GM23338 (cell line): Measurements from ENCODE around the gene IPPK. TPM values are rescaled to one million over a fixed set of nuclear protein-coding genes. Genes with fewer than 3 reads are reported as not detected.

ENCODE experiments used
- ATAC-seq: fragments of 200-7000 bp; cut with Tn5 transposase; 3 replicates; pipeline ENCODE4 v1.9.1; 2020
- DNase-seq: peaks from one replicate; pipeline ENCODE4 v3.0.0-alpha.2; 2015; ENCODE audit warnings: low spot score
- H2AFZ ChIP-seq: fragments of 200-600 bp; sonication (generic); 2 replicates; pipeline ENCODE4 v1.8.0; 2016; ENCODE audit warnings: antibody characterized with exemption, mild to moderate bottlenecking, moderate library complexity
- H3F3A ChIP-seq: fragments of 200-600 bp; sonication (generic); replicated peaks from 2 replicates; pipeline ENCODE4 v1.8.0; 2017; ENCODE audit warnings: antibody characterized with exemption, mixed run types, low read depth
- H3K27ac ChIP-seq: fragments of 200-600 bp; sonication (generic); 2 replicates; pipeline ENCODE4 v1.6.1; 2016; ENCODE audit warnings: low read depth
- H3K27me3 ChIP-seq: fragments of 200-600 bp; sonication (generic); 2 replicates; pipeline ENCODE4 v1.8.0; 2016; ENCODE audit warnings: mild to moderate bottlenecking, mixed run types, moderate library complexity; ENCODE audit not compliant: insufficient read depth
- H3K36me3 ChIP-seq: fragments of 200-600 bp; sonication (generic); 2 replicates; pipeline ENCODE4 v1.8.0; 2016; ENCODE audit warnings: mild to moderate bottlenecking; ENCODE audit not compliant: insufficient read depth
- H3K4me1 ChIP-seq: fragments of 200-600 bp; sonication (generic); 2 replicates; pipeline ENCODE4 v1.8.0; 2016; ENCODE audit warnings: mild to moderate bottlenecking, moderate library complexity; ENCODE audit not compliant: insufficient read depth
- H3K4me2 ChIP-seq: fragments of 200-600 bp; sonication (generic); 2 replicates; pipeline ENCODE4 v1.7.1; 2017; ENCODE audit warnings: mixed run types
- H3K4me3 ChIP-seq: fragments of 200-600 bp; sonication (generic); 2 replicates; pipeline ENCODE4 v1.6.1; 2016; ENCODE audit warnings: mixed run types
- H3K79me2 ChIP-seq: fragments of 200-600 bp; sonication (generic); replicated peaks from 2 replicates; pipeline ENCODE4 v1.8.0; 2017; ENCODE audit warnings: mild to moderate bottlenecking; ENCODE audit not compliant: insufficient read depth
- H3K9me2 ChIP-seq: fragments of 200-600 bp; sonication (generic); 2 replicates; pipeline ENCODE4 v1.8.0; 2017; ENCODE audit not compliant: insufficient read depth
- H4K20me1 ChIP-seq: fragments of 200-600 bp; sonication (generic); replicated peaks from 2 replicates; pipeline ENCODE4 v1.8.0; 2017; ENCODE audit warnings: mild to moderate bottlenecking; ENCODE audit not compliant: insufficient read depth
- H3K27ac Mint-ChIP-seq: 2 replicates; pipeline ENCODE4 v1.8.0; 2020; ENCODE audit warnings: inconsistent platforms, mild to moderate bottlenecking, moderate library complexity, mixed read lengths
- H3K27me3 Mint-ChIP-seq: 3 replicates; pipeline ENCODE4 v1.8.0; 2022; ENCODE audit warnings: low read depth, mild to moderate bottlenecking, moderate library complexity, mixed read lengths, inconsistent platforms; ENCODE audit not compliant: insufficient read depth, poor library complexity
- H3K36me3 Mint-ChIP-seq: 3 replicates; pipeline ENCODE4 v1.8.0; 2021; ENCODE audit warnings: low read depth, mild to moderate bottlenecking, inconsistent platforms, moderate library complexity, mixed read lengths
- H3K4me1 Mint-ChIP-seq: 3 replicates; pipeline ENCODE4 v1.8.0; 2020; ENCODE audit warnings: mild to moderate bottlenecking, inconsistent platforms, mixed read lengths
- H3K4me3 Mint-ChIP-seq: 3 replicates; pipeline ENCODE4 v1.8.0; 2021; ENCODE audit warnings: moderate library complexity, mild to moderate bottlenecking, inconsistent platforms, mixed read lengths
- H3K9me3 Mint-ChIP-seq: 3 replicates; pipeline ENCODE4 v1.8.0; 2020; ENCODE audit warnings: moderate library complexity, mild to moderate bottlenecking, inconsistent platforms, mixed read lengths
- CREB1 ChIP-seq: fragments of 250-450 bp; sonication (Bioruptor Pico); IDR thresholded peaks from 2 replicates; pipeline ENCODE4 v1.5.0; 2020; ENCODE audit warnings: low read depth, mild to moderate bottlenecking, moderate library complexity
- CTCF ChIP-seq, 2 experiments: fragments of 200-600 bp in 1 of 2; sonication (generic) in 1 of 2; conservative IDR thresholded peaks; 2 replicates each; pipeline versions ENCODE4 v1.5.1 to v1.6.1; 2016 to 2017; ENCODE audit warnings: antibody characterized with exemption in 2 of 2, low read depth in 2 of 2, mild to moderate bottlenecking in 2 of 2, moderate library complexity in 1 of 2
- ETS1 ChIP-seq: IDR thresholded peaks from 2 replicates; pipeline ENCODE4 v1.6.1; 2016; ENCODE audit warnings: antibody characterized with exemption
- EZH2 ChIP-seq: fragments of 200-600 bp; sonication (generic); IDR thresholded peaks from one replicate; pipeline ENCODE4 v1.8.0; 2017; ENCODE audit warnings: antibody characterized with exemption, mild to moderate bottlenecking, low read depth; ENCODE audit not compliant: unreplicated experiment
- EZH2phosphoT487 ChIP-seq: fragments of 200-600 bp; sonication (generic); IDR thresholded peaks from one replicate; pipeline ENCODE4 v1.8.1; 2018; ENCODE audit warnings: antibody characterized with exemption; ENCODE audit not compliant: unreplicated experiment
- JUNB ChIP-seq: IDR thresholded peaks from one replicate; pipeline ENCODE4 v1.6.1; 2016; ENCODE audit warnings: antibody characterized with exemption; ENCODE audit not compliant: unreplicated experiment
- REST ChIP-seq: IDR thresholded peaks from one replicate; pipeline ENCODE4 v1.6.1; 2018; ENCODE audit warnings: antibody characterized with exemption; ENCODE audit not compliant: unreplicated experiment
- STAT1 ChIP-seq: IDR thresholded peaks from one replicate; pipeline ENCODE4 v1.6.1; 2016; ENCODE audit warnings: antibody characterized with exemption; ENCODE audit not compliant: unreplicated experiment
- ZNF331 ChIP-seq: fragments of 250-450 bp; sonication (Bioruptor Pico); IDR thresholded peaks from 2 replicates; pipeline ENCODE4 v1.5.0; 2020; ENCODE audit warnings: low read depth, mild to moderate bottlenecking, moderate library complexity
- polyA plus RNA-seq: library from polyadenylated mRNA; unstranded; fragments of >200 nt; fragmentation: Nextera tagmentation; extraction: Ambion mirVana; gene quantifications from 2 replicates; pipeline ENCODE4 v1.2.1, GENCODE V29; 2016
- total RNA-seq: library from RNA; depleted of rRNA; stranded (reverse); fragments of >200 nt; shearing (Covaris generic); gene quantifications from 2 replicates; pipeline ENCODE4 v1.2.3, GENCODE V29; 2014

Gene IPPK
- total and polyA plus RNA-seq, 2 experiments from 2014 or later = 6.5 to 17.5 TPM

GRCh38 chr9:92656537-92656925 lies 13.4 kb downstream of the IPPK start (continued):
- TF ChIP-seq CTCF (conservative IDR thresholded peaks at IDR 0.05; ENCODE audit: low read depth in 2 of 2) (no peak), REST (no peak), STAT1 (no peak), EZH2phosphoT487 (no peak)

GRCh38 chr9:92655896-92656536 lies 13.9 kb downstream of the IPPK start:
- peaks cover 12% of the 10 kb centered on the region for H3K36me3 Mint-ChIP-seq
- H4K20me1 ChIP-seq = peaks cover 7% of the 10 kb centered on the region; the same call in 1 of the 2 replicates
- TF ChIP-seq STAT1 = no peak
- TF ChIP-seq CREB1 (CRISPR knock-in tag) = no peak
- no peak for TF ChIP-seq REST
- TF ChIP-seq EZH2 = no peak
- TF ChIP-seq ZNF331 (CRISPR knock-in tag) = no peak
- TF ChIP-seq ETS1 = no peak
- no peak for TF ChIP-seq JUNB

More at GRCh38 chr9:92655896-92656536, 13.9 kb downstream of the IPPK start:
- H3K9me3 Mint-ChIP-seq = no peaks in the 10 kb centered on the region
- no peak overlapping the region for H3K27ac ChIP-seq
- no peak overlapping the region for H3K4me3 ChIP-seq
- H3K27ac Mint-ChIP-seq = no peak overlapping the region
- H3K27me3 ChIP-seq = no peaks in the 10 kb centered on the region
- H3K36me3 ChIP-seq = no peaks in the 10 kb centered on the region
- peaks cover 6% of the 10 kb centered on the region; the same call in 1 of the 2 replicates for H3K4me1 ChIP-seq
- no peak for ATAC-seq
- H3K4me3 Mint-ChIP-seq = no peak overlapping the region
- no peak overlapping the region for H2AFZ ChIP-seq
- DNase-seq = no peak
- peaks cover 7% of the 10 kb centered on the region for H3K27me3 Mint-ChIP-seq
- H3K4me2 ChIP-seq = no peak overlapping the region
- no peaks in the 10 kb centered on the region for H3K9me2 ChIP-seq
- peaks cover 7% of the 10 kb centered on the region for H3K79me2 ChIP-seq
- H3K4me1 Mint-ChIP-seq = peaks cover 12% of the 10 kb centered on the region
- no peaks in the 10 kb centered on the region for H3F3A ChIP-seq
